A549 treated with dexamethasone at 1 μM for 4 hours (cell line): ENCODE results near the gene EFCAB14. TPM values are rescaled to one million over a fixed set of nuclear protein-coding genes. Genes with fewer than 3 reads are reported as not detected.

Experiments
- total RNA-seq: library from RNA; stranded (reverse); fragments of 200-300 nt; extraction: Qiagen RNA extraction; gene quantifications from 5 replicates; pipeline ENCODE4 v1.2.3, GENCODE V29; 2022

EFCAB14 gene, protein sequence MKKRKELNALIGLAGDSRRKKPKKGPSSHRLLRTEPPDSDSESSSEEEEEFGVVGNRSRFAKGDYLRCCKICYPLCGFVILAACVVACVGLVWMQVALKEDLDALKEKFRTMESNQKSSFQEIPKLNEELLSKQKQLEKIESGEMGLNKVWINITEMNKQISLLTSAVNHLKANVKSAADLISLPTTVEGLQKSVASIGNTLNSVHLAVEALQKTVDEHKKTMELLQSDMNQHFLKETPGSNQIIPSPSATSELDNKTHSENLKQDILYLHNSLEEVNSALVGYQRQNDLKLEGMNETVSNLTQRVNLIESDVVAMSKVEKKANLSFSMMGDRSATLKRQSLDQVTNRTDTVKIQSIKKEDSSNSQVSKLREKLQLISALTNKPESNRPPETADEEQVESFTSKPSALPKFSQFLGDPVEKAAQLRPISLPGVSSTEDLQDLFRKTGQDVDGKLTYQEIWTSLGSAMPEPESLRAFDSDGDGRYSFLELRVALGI
- 22.4 to 32.2 TPM (median 29.2 TPM) in 5 replicates for total RNA-seq

DNA sequence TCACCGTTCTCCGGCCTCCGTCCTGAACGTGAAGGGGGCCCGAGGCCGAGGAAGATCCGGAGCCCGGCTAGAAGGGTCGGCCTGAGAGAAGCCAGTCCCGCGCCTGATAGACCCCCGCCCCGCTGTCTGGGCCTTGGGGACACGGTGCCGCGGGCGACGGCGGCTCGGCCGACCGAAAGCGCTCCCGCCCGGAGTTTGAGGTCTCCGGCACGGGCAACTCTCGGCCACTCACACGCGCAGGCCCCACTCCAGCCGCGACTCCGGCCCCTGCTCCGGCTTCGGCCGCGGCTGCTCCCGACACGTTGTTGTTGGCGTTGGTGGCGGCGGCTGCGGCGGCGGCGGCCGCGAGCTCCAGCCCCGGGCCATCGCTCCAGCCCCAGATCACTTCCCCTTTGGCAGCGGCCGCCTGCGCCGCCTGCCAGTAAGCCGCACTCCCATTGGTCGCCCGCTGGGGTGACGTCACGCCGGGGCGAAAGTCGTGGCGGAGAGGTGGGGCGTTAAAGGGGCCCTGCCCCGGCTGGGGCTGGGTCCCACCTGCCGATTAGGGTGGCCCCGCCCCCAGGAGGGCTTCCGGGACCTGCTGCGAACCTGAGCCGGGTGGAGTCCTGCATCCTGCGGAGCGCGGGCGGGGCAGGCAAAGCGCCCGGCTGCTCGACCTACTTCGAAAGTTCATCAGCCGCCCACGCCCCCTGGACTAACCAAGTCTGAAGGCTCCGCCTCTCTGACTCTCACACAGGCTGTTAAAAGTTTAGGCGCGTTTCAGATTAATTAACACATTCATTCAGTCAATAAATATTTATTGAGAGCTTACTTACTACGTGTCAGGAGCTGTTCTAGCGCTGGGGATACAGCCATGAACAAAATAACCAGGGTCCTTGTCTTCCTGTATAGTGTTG lies at the start of gene EFCAB14:
Gene EFCAB14, minus strand, starts transcription at position 388 of the 896 bp plus-strand sequence. CDS start 1,027 bp downstream, outside the sequence.

DNA sequence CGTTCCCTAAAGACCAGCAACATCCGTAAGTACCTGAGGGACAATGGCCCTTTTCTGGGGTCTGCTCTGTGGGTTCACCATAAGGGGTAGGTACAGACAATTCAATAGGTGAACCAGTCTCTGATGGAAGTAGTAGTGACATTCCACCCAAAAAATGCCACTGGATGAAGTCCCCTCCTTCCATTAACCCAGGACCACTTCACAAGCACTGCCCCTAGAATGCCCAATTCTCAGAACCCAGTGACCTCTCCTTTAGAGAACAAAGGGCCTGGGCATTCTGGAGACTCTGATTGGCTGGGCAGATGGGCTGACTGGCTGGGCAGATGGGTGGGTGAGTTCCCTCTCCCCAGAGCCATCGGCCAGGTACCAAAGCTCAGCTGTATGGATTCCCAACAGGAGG lies 47.4 kb downstream of the EFCAB14 start, which contains the start of gene TEX38:
Gene TEX38, plus strand, starts transcription at position 301 of the 400 bp plus-strand sequence. Its CDS starts 81 bp downstream, at position 382.

DNA sequence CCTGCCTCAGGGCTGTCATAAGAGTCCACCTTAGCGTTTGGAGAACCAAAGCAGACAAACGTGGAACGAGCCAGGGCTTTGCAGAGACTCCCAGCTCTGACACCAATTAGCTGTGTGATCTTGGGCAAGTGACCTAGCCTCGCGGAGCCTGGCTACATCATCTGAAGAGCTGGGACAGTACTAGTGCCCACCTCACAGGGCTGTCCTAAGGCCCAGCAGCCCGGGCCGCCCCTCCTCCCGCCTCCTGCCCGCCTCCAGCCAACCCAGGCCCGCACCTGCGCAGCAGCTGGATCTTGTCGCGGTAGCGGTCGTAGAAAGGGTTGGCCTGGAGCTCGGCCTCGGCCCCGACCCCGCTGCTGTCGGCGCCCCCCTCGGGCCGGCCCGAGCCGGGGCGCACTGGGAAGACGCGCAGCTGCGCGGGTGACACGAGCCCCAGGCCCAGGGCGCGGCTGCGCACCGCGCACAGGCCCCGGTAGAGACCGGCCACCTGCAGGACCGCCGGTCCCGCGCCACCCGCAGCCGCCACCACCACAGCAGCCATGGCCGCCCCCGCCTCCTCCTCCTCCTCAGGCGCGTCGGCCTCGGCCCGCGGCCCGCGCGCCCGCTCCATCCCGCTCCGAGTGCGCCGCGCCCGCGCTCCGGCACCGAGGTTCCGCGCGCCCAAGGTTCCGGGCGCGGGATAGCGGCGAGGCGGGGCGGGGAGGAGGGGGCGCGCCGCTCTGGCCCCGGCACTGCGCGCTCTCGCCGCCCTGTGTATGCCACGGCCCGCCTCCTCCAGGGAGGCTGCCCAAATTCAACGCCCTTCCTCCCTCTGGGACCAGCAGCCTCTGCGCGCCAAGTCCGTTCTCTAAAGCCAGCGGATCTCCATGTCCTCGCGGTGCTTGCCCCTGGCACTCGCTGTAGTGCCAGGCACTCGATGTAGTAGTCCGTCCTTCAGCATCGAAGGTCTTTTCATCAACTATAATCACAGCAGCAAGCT lies 50.8 kb downstream of the EFCAB14 start, which contains the start of gene ATPAF1:
Gene ATPAF1, minus strand, starts transcription at position 583 of the 979 bp plus-strand sequence. Its CDS starts 42 bp downstream, at position 541.

Other genes starting within 250 kb of the EFCAB14 start
- gene DMBX1, start 229.3 kb downstream of the EFCAB14 start, total RNA-seq = 0.55 to 1.0 TPM (median 0.87 TPM) in 5 replicates
- gene KNCN, start 167.5 kb downstream of the EFCAB14 start, total RNA-seq = not detected in 5 replicates
- gene MKNK1, start 114.8 kb downstream of the EFCAB14 start, total RNA-seq = 16.2 to 19.4 TPM (median 17.7 TPM) in 5 replicates
- gene MOB3C, start 102.3 kb downstream of the EFCAB14 start, total RNA-seq = 3.6 to 4.5 TPM (median 3.8 TPM) in 5 replicates
- 32.9 to 39.5 TPM (median 34.3 TPM) in 5 replicates for gene ATPAF1, start 50.8 kb downstream of the EFCAB14 start, total RNA-seq
- not detected in 5 replicates for gene TEX38, start 47.3 kb downstream of the EFCAB14 start, total RNA-seq
- gene CYP4B1, start 79.9 kb upstream of the EFCAB14 start, total RNA-seq = 0.07 to 0.17 TPM (median 0.12 TPM) in 3 of 5 replicates, not detected in the others
- not detected in 5 replicates for gene CYP4A11, start 222.4 kb upstream of the EFCAB14 start, total RNA-seq